Measurements from ENCODE around the gene PRPF40A.
"Not testable (repeated sequence)": the region's sequence is repeated elsewhere in the genome, so short reads cannot be mapped to it uniquely, and the experiment has no call there.

The PRPF40A gene

GRCh38 chr2:152729844-152730243 lies 12.6 kb upstream of the PRPF40A start:
- TF ChIP-seq CTCF (IDR thresholded peaks at IDR 0.05; ENCODE audit: low read length, missing control alignments) = no peak
- no peak for DNase-seq (ENCODE audit: low read depth)
- H3K4me3 ChIP-seq (replicated peaks; ENCODE audit: low read depth, low read length) = no peak overlapping the region

GRCh38 chr2:152723918-152724317 lies 6.7 kb upstream of the PRPF40A start:
- no peak for TF ChIP-seq CTCF (IDR thresholded peaks at IDR 0.05; ENCODE audit: low read length, missing control alignments)
- no peak for DNase-seq (ENCODE audit: low read depth)
- no peak overlapping the region for H3K4me3 ChIP-seq (replicated peaks; ENCODE audit: low read depth, low read length)

- not testable (repeated sequence) for DNase-seq (ENCODE audit: low read depth); H3K4me3 ChIP-seq (replicated peaks; ENCODE audit: low read depth, low read length)
Observed at GRCh38 chr2:152722639-152723038, 5.4 kb upstream of the PRPF40A start.

- TF ChIP-seq CTCF (IDR thresholded peaks at IDR 0.05; ENCODE audit: low read length, missing control alignments) = no peak
- H3K4me3 ChIP-seq (replicated peaks; ENCODE audit: low read depth, low read length) = no peak overlapping the region
- DNase-seq (ENCODE audit: low read depth) = no peak
Observed at GRCh38 chr2:152720794-152721193, 3.5 kb upstream of the PRPF40A start.

GRCh38 chr2:152718909-152719645 lies 1.8 kb upstream of the PRPF40A start:
- peak; percentile 17 for DNase-seq (ENCODE audit: low read depth)
- peak overlapping the region; percentile 96 for H3K4me3 ChIP-seq (replicated peaks; ENCODE audit: low read depth, low read length)
- TF ChIP-seq CTCF (IDR thresholded peaks at IDR 0.05; ENCODE audit: low read length, missing control alignments) = no peak

- H3K4me3 ChIP-seq (replicated peaks; ENCODE audit: low read depth, low read length) = peak within 1 kb of the TSS; percentile 96
- peak; percentile 88 for DNase-seq (ENCODE audit: low read depth)
- TF ChIP-seq CTCF (IDR thresholded peaks at IDR 0.05; ENCODE audit: low read length, missing control alignments) = no peak
Observed at GRCh38 chr2:152718076-152718908, 1.0 kb upstream of the PRPF40A start, which contains the start of gene ARL6IP6. TSS of gene ARL6IP6 (plus strand) at chr2:152718620. CDS start at chr2:152718625, 5 bp downstream.

GRCh38 chr2:152716805-152717227 lies 445 bp downstream of the PRPF40A start:
- TF ChIP-seq CTCF (IDR thresholded peaks at IDR 0.05; ENCODE audit: low read length, missing control alignments) = no peak
- DNase-seq (ENCODE audit: low read depth) = no peak
- H3K4me3 ChIP-seq (replicated peaks; ENCODE audit: low read depth, low read length) = peak overlapping the region; percentile 96

All from fibroblast of pulmonary artery (primary cell).